HG02981 (cell line): ENCODE data around the gene FAM9C.
A peak's percentile ranks its signal among the peaks of the same experiment; 100 is the strongest.
"Not testable (repeated sequence)": the region's sequence is repeated elsewhere in the genome, so short reads cannot be mapped to it uniquely, and the experiment has no call there.

Experiments used
- ATAC-seq: cut with Tn5 transposase; IDR thresholded peaks from one replicate; pipeline ENCODE4 v1.9.1; 2021; ENCODE audit warnings: mild to moderate bottlenecking, moderate library complexity; ENCODE audit not compliant: unreplicated experiment

The FAM9C gene

GRCh38 chrX:13044441-13044840 is at the start of gene FAM9C:
Gene FAM9C (minus strand): TSS chrX:13044620. CDS start chrX:13043789, 831 bp downstream.
- no peak for ATAC-seq

- ATAC-seq: no peak
Measured at GRCh38 chrX:13093529-13094140, 49.2 kb upstream of the FAM9C start.

- peak; percentile 70 for ATAC-seq
Measured at GRCh38 chrX:13092455-13092941, 48.1 kb upstream of the FAM9C start.

- no peak for ATAC-seq
Measured at GRCh38 chrX:13091111-13091765, 46.8 kb upstream of the FAM9C start.

- no peak for ATAC-seq
Measured at GRCh38 chrX:13090339-13091110, 46.1 kb upstream of the FAM9C start.

GRCh38 chrX:13090027-13090338 is 45.6 kb upstream of the FAM9C start:
- no peak for ATAC-seq

GRCh38 chrX:13088156-13088487 is 43.7 kb upstream of the FAM9C start:
- ATAC-seq: no peak

GRCh38 chrX:13087322-13088155 is 43.1 kb upstream of the FAM9C start:
- peak; percentile 57 for ATAC-seq

- not testable (repeated sequence) for ATAC-seq
Measured at GRCh38 chrX:13086793-13087321, 42.4 kb upstream of the FAM9C start.

GRCh38 chrX:13086076-13086475 is 41.7 kb upstream of the FAM9C start:
- no peak for ATAC-seq

GRCh38 chrX:13085526-13085925 is 41.1 kb upstream of the FAM9C start:
- no peak for ATAC-seq

GRCh38 chrX:13084611-13085010 is 40.2 kb upstream of the FAM9C start:
- ATAC-seq: no peak

- not testable (repeated sequence) for ATAC-seq
Measured at GRCh38 chrX:13083755-13084326, 39.4 kb upstream of the FAM9C start.

GRCh38 chrX:13082206-13083065 is 38.0 kb upstream of the FAM9C start:
- no peak for ATAC-seq

GRCh38 chrX:13081395-13082205 is 37.2 kb upstream of the FAM9C start:
- ATAC-seq: peak; percentile 48

- no peak for ATAC-seq
Measured at GRCh38 chrX:13080128-13080795, 35.8 kb upstream of the FAM9C start.

GRCh38 chrX:13078739-13079444 is 34.5 kb upstream of the FAM9C start:
- no peak for ATAC-seq

- ATAC-seq: no peak
Measured at GRCh38 chrX:13077168-13077567, 32.7 kb upstream of the FAM9C start.
